OCI-LY1 (cell line): ENCODE results near the gene THOC1.

Experiments used
- H2AFZ ChIP-seq: fragments of 200-600 bp; sonication (generic), shearing (Covaris generic); 2 replicates; pipeline ENCODE4 v1.6.0; 2014; ENCODE audit warnings: antibody characterized with exemption, mild to moderate bottlenecking, low read length
- H3F3A ChIP-seq: fragments of 200-600 bp; sonication (generic), shearing (Covaris generic); 2 replicates; pipeline ENCODE4 v1.6.0; 2014; ENCODE audit warnings: mild to moderate bottlenecking, antibody characterized with exemption, low read length, moderate library complexity; ENCODE audit not compliant: insufficient read depth
- H3K27ac ChIP-seq: fragments of 200-600 bp; sonication (generic); 2 replicates; pipeline ENCODE4 v1.5.1; 2014; ENCODE audit warnings: low read length, mixed run types, mild to moderate bottlenecking, low read depth; ENCODE audit not compliant: poor library complexity, severe bottlenecking
- H3K27me3 ChIP-seq: fragments of 200-600 bp; sonication (generic); 2 replicates; pipeline ENCODE4 v1.6.0; 2014; ENCODE audit warnings: antibody characterized with exemption, mild to moderate bottlenecking, low read length, moderate library complexity; ENCODE audit not compliant: insufficient read depth
- H3K36me3 ChIP-seq: fragments of 200-600 bp; sonication (generic); 2 replicates; pipeline ENCODE4 v1.6.1; 2014; ENCODE audit warnings: mild to moderate bottlenecking, antibody characterized with exemption, low read length, moderate library complexity, mixed read lengths; ENCODE audit not compliant: insufficient read depth
- H3K4me1 ChIP-seq: fragments of 200-600 bp; sonication (generic); 2 replicates; pipeline ENCODE4 v1.5.1; 2014; ENCODE audit warnings: mild to moderate bottlenecking, low read length, moderate library complexity; ENCODE audit not compliant: insufficient read depth, severe bottlenecking
- H3K4me2 ChIP-seq: fragments of 200-600 bp; sonication (generic), shearing (Covaris generic); 2 replicates; pipeline ENCODE4 v1.6.1; 2014; ENCODE audit warnings: low read length
- H3K4me3 ChIP-seq: fragments of 200-600 bp; sonication (generic); 2 replicates; pipeline ENCODE4 v1.5.1; 2014; ENCODE audit warnings: low read length, low read depth, mild to moderate bottlenecking, mixed read lengths; ENCODE audit not compliant: poor library complexity, severe bottlenecking
- H3K79me2 ChIP-seq: fragments of 200-600 bp; shearing (Covaris generic); 2 replicates; pipeline ENCODE4 v1.6.1; 2016; ENCODE audit warnings: mixed run types, low read length, mixed read lengths; ENCODE audit not compliant: insufficient read depth
- H3K9ac ChIP-seq: fragments of 200-600 bp; sonication (generic), shearing (Covaris generic); 2 replicates; pipeline ENCODE4 v1.6.1; 2014; ENCODE audit warnings: mild to moderate bottlenecking, low read length, mixed read lengths
- H3K9me2 ChIP-seq: fragments of 200-600 bp; sonication (generic), shearing (Covaris generic); 2 replicates; pipeline ENCODE4 v1.6.1; 2014; ENCODE audit warnings: low read depth, mild to moderate bottlenecking, low read length, mixed read lengths
- H3K9me3 ChIP-seq: fragments of 200-600 bp; shearing (Covaris generic); 2 replicates; pipeline ENCODE4 v1.6.1; 2014; ENCODE audit warnings: low read length, mixed read lengths
- H4K20me1 ChIP-seq: fragments of 200-600 bp; sonication (generic), shearing (Covaris generic); 2 replicates; pipeline ENCODE4 v1.6.0; 2016; ENCODE audit warnings: mild to moderate bottlenecking, low read length; ENCODE audit not compliant: insufficient read depth
- CTCF ChIP-seq: fragments of 200-600 bp; sonication (generic), shearing (Covaris generic); IDR thresholded peaks from 2 replicates; pipeline ENCODE4 v1.5.1; 2017; ENCODE audit warnings: mild to moderate bottlenecking, antibody characterized with exemption, low read length, moderate library complexity, mixed read lengths
- EZH2 ChIP-seq: fragments of 200-600 bp; sonication (generic), shearing (Covaris generic); IDR thresholded peaks from 2 replicates; pipeline ENCODE4 v1.8.0; 2017; ENCODE audit warnings: borderline replicate concordance, mixed run types, mild to moderate bottlenecking, antibody characterized with exemption, low read length, moderate library complexity, mixed read lengths

The THOC1 gene

GRCh38 chr18:217532-218336, 50.1 kb downstream of the THOC1 start:
- no peaks in the 10 kb centered on the region for H4K20me1 ChIP-seq
- H3K79me2 ChIP-seq = no peaks in the 10 kb centered on the region
- H3K27ac ChIP-seq = no peak overlapping the region
- no peak overlapping the region for H3K9ac ChIP-seq
- H3K9me2 ChIP-seq = no peaks in the 10 kb centered on the region
- no peak overlapping the region for H3K4me2 ChIP-seq
- H3K4me3 ChIP-seq = no peak overlapping the region
- no peaks in the 10 kb centered on the region for H3K27me3 ChIP-seq
- peaks cover 79% of the 10 kb centered on the region for H3K36me3 ChIP-seq
- H3K4me1 ChIP-seq = no peaks in the 10 kb centered on the region
- no peaks in the 10 kb centered on the region for H3F3A ChIP-seq
- no peaks in the 10 kb centered on the region for H3K9me3 ChIP-seq
- no peak overlapping the region for H2AFZ ChIP-seq
- TF ChIP-seq EZH2 (no peak), CTCF (no peak)

GRCh38 chr18:215448-216010, 52.3 kb downstream of the THOC1 start:
- no peaks in the 10 kb centered on the region for H3K4me1 ChIP-seq
- H3K27ac ChIP-seq = no peak overlapping the region
- H3K79me2 ChIP-seq = no peaks in the 10 kb centered on the region
- TF ChIP-seq CTCF (no peak), EZH2 (no peak)
- H3K4me2 ChIP-seq = no peak overlapping the region
- no peaks in the 10 kb centered on the region for H4K20me1 ChIP-seq
- H3K9me2 ChIP-seq = no peaks in the 10 kb centered on the region
- H3F3A ChIP-seq = no peaks in the 10 kb centered on the region
- H3K9me3 ChIP-seq = no peaks in the 10 kb centered on the region
- H3K4me3 ChIP-seq = no peak overlapping the region
- H2AFZ ChIP-seq = no peak overlapping the region
- H3K27me3 ChIP-seq = no peaks in the 10 kb centered on the region
- peaks cover 88% of the 10 kb centered on the region for H3K36me3 ChIP-seq
- no peak overlapping the region for H3K9ac ChIP-seq

GRCh38 chr18:213966-214365, 53.9 kb downstream of the THOC1 start:
- H3K36me3 ChIP-seq = peaks cover 90% of the 10 kb centered on the region
- H3K27ac ChIP-seq = no peak overlapping the region

More at GRCh38 chr18:213966-214365, 53.9 kb downstream of the THOC1 start:
- Histone ChIP-seq H2AFZ (no peak overlapping the region), H3K4me2 (no peak overlapping the region), H4K20me1 (no peaks in the 10 kb centered on the region), H3F3A (no peaks in the 10 kb centered on the region), H3K9ac (no peak overlapping the region), H3K79me2 (no peaks in the 10 kb centered on the region), H3K9me2 (no peaks in the 10 kb centered on the region), H3K9me3 (no peaks in the 10 kb centered on the region), H3K4me3 (no peak overlapping the region), H3K27me3 (no peaks in the 10 kb centered on the region), H3K4me1 (no peaks in the 10 kb centered on the region)
- TF ChIP-seq EZH2 (no peak), CTCF (no peak)
